SH-SY5Y (cell line): ENCODE results near the gene PEX14.

Experiments used
- GATA2 ChIP-seq: IDR thresholded peaks from 2 replicates; pipeline ENCODE4 v1.6.1; 2011; ENCODE audit warnings: mild to moderate bottlenecking, low read depth, low read length
- GATA3 ChIP-seq: IDR thresholded peaks from 2 replicates; pipeline ENCODE4 v1.6.1; 2011; ENCODE audit warnings: low read depth, mild to moderate bottlenecking, low read length, moderate library complexity

PEX14 gene

GRCh38 chr1:10444248-10444647 lies 30.5 kb upstream of the PEX14 start:
- no peak for TF ChIP-seq GATA3
- TF ChIP-seq GATA2: no peak

- TF ChIP-seq GATA3 (no peak), GATA2 (no peak)
Observed at GRCh38 chr1:10444795-10445397, 29.9 kb upstream of the PEX14 start.

- TF ChIP-seq GATA2 (no peak), GATA3 (no peak)
Observed at GRCh38 chr1:10446790-10447422, 27.8 kb upstream of the PEX14 start.

- TF ChIP-seq GATA3 (no peak), GATA2 (no peak)
Observed at GRCh38 chr1:10449751-10450150, 25.0 kb upstream of the PEX14 start, which contains the start of gene CORT. TSS of gene CORT (plus strand) at chr1:10450031. CDS start at chr1:10450224, 193 bp downstream.

- TF ChIP-seq GATA3 (no peak), GATA2 (no peak)
Observed at GRCh38 chr1:10450156-10450814, 24.5 kb upstream of the PEX14 start.

- no peak for TF ChIP-seq GATA3
- no peak for TF ChIP-seq GATA2
Observed at GRCh38 chr1:10450836-10451235, 23.9 kb upstream of the PEX14 start.

- TF ChIP-seq GATA2: no peak
- TF ChIP-seq GATA3: no peak
Observed at GRCh38 chr1:10451287-10451686, 23.5 kb upstream of the PEX14 start.

- TF ChIP-seq GATA2: no peak
- no peak for TF ChIP-seq GATA3
Observed at GRCh38 chr1:10456048-10456447, 18.7 kb upstream of the PEX14 start.

GRCh38 chr1:10456661-10457060 lies 18.1 kb upstream of the PEX14 start:
- TF ChIP-seq GATA2 (no peak), GATA3 (no peak)

GRCh38 chr1:10457875-10458274 lies 16.9 kb upstream of the PEX14 start:
- TF ChIP-seq GATA3 (no peak), GATA2 (no peak)

- TF ChIP-seq GATA2 (no peak), GATA3 (no peak)
Observed at GRCh38 chr1:10459184-10459583, 15.6 kb upstream of the PEX14 start.

- TF ChIP-seq GATA3 (no peak), GATA2 (no peak)
Observed at GRCh38 chr1:10467078-10467477, 7.7 kb upstream of the PEX14 start.

- TF ChIP-seq GATA3: no peak
- no peak for TF ChIP-seq GATA2
Observed at GRCh38 chr1:10470043-10470442, 4.7 kb upstream of the PEX14 start.

GRCh38 chr1:10471411-10472219 lies 3.1 kb upstream of the PEX14 start:
- no peak for TF ChIP-seq GATA3

GRCh38 chr1:10472220-10473144 lies 2.3 kb upstream of the PEX14 start, which contains the start of gene DFFA:
TSS of gene DFFA (minus strand) at chr1:10472529. CDS start at chr1:10472458, 71 bp downstream.
- TF ChIP-seq GATA2 (no peak), GATA3 (no peak)
